Measurements from ENCODE around the gene GAREM1. TPM values are rescaled to one million over a fixed set of nuclear protein-coding genes. Genes with fewer than 3 reads are reported as not detected.

The GAREM1 gene
- total RNA-seq, 2 experiments from 2014 or later = not detected

GRCh38 chr18:32219431-32220018 lies 251.2 kb downstream of the GAREM1 start:
- ATAC-seq = no peak
- H3K4me1 Mint-ChIP-seq (ENCODE audit: low read depth) = no peaks in the 10 kb centered on the region
- DNase-seq = no peak
- peaks cover 2% of the 10 kb centered on the region for H3K27me3 Mint-ChIP-seq (ENCODE audit: low read depth)
- POLR2A ChIA-PET = no interaction called here
- no peak overlapping the region for H3K4me3 Mint-ChIP-seq
- no peaks in the 10 kb centered on the region for H3K36me3 Mint-ChIP-seq (ENCODE audit: low read depth)
- no peaks in the 10 kb centered on the region for H3K9me3 Mint-ChIP-seq (ENCODE audit: insufficient read depth)
- no peak overlapping the region for H3K27ac Mint-ChIP-seq
- CTCF ChIA-PET = interaction anchor here (1.2 kb wide), 1 partner anchor 52 kb away, joined by 3 read pairs; no protein-coding TSS in a partner anchor

DNA sequence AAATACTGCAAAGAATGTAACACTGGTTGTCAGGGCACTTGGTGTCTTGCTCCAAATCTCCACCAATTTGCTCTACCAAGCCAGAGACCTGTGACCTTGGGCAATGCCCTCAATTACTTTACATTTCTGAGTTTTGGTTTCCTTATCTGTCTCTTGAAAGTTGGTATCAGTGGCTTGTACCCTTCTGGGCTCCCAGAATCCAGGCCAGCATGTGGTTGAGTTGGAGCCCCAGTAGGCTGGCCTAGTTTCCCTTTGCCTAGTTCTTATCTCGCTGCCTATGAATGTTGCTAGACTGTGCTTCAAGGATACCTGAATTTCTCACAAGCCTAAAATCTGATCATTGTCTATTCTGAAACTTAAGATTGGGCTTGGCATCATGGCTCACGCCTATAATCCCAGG lies 254.3 kb downstream of the GAREM1 start:
- H3K27me3 Mint-ChIP-seq (ENCODE audit: low read depth) = peaks cover 2% of the 10 kb centered on the region
- no peaks in the 10 kb centered on the region for H3K4me1 Mint-ChIP-seq (ENCODE audit: low read depth)
- no peaks in the 10 kb centered on the region for H3K36me3 Mint-ChIP-seq (ENCODE audit: low read depth)
- DNase-seq (no peak), ATAC-seq (no peak)
- no peak overlapping the region for H3K4me3 Mint-ChIP-seq
- ChIA-PET POLR2A (no interaction called here), CTCF (no interaction called here)
- no peak overlapping the region for H3K27ac Mint-ChIP-seq
- H3K9me3 Mint-ChIP-seq (ENCODE audit: insufficient read depth) = no peaks in the 10 kb centered on the region

DNA sequence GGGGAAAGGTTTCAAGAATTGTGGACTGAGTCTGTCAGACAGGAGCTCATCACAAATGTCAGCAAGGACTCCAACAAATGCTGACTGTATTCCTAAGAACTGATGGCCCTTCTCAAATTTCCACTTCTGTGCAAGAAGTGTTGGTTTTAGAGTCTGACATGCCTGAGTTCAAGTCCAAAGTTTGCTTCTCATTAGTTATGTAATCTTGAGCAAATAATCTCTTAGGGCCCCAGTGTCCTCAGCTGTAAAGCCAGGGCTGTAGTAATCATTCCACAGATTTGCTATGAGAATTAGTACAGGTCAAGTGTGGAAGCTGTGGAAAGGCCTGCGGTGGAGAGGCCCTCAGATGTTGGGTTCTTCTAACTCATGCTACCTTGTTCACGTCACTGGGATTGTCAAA lies 257.0 kb downstream of the GAREM1 start:
- no peak for ATAC-seq
- CTCF ChIA-PET = interaction anchor here (0.6 kb wide), 1 partner anchor 56 kb away, joined by 3 read pairs; no protein-coding TSS in a partner anchor
- Mint-ChIP-seq H3K4me1 (ENCODE audit: low read depth) (no peaks in the 10 kb centered on the region), H3K4me3 (no peak overlapping the region), H3K36me3 (ENCODE audit: low read depth) (no peaks in the 10 kb centered on the region), H3K9me3 (ENCODE audit: insufficient read depth) (no peaks in the 10 kb centered on the region), H3K27ac (no peak overlapping the region), H3K27me3 (ENCODE audit: low read depth) (peaks cover 2% of the 10 kb centered on the region)
- no peak for DNase-seq
- POLR2A ChIA-PET = no interaction called here
